GDM1 (cell line): ENCODE measurements around the gene KRTAP12-3.
"Not testable (repeated sequence)": the region's sequence is repeated elsewhere in the genome, so short reads cannot be mapped to it uniquely, and the experiment has no call there.

Experiments
- DNase-seq: peaks from one replicate; lab custom pipeline; 2025; lab: John Stamatoyannopoulos, UW

Gene KRTAP12-3

GRCh38 chr21:44650973-44651675 lies 6.6 kb upstream of the KRTAP12-3 start:
- no peak for DNase-seq

GRCh38 chr21:44653123-44653522 lies 4.6 kb upstream of the KRTAP12-3 start:
- DNase-seq, result no peak

- DNase-seq, result no peak
Measured at GRCh38 chr21:44653656-44654575, 3.8 kb upstream of the KRTAP12-3 start.

GRCh38 chr21:44654576-44655175 lies 3.1 kb upstream of the KRTAP12-3 start, which contains the start of gene KRTAP12-4:
KRTAP12-4 (minus strand) TSS chr21:44654659; CDS start chr21:44654614, 45 bp downstream.
- no peak for DNase-seq

- no peak for DNase-seq
Measured at GRCh38 chr21:44656868-44657267, 864 bp upstream of the KRTAP12-3 start.

- DNase-seq, result no peak
Measured at GRCh38 chr21:44658541-44658910, 794 bp downstream of the KRTAP12-3 start.

- DNase-seq, result no peak
Measured at GRCh38 chr21:44658913-44659595, 1.3 kb downstream of the KRTAP12-3 start.

GRCh38 chr21:44661567-44661966 lies 3.8 kb downstream of the KRTAP12-3 start:
- not testable (repeated sequence) for DNase-seq

- DNase-seq, result no peak
Measured at GRCh38 chr21:44664691-44665090, 7.0 kb downstream of the KRTAP12-3 start.

- no peak for DNase-seq
Measured at GRCh38 chr21:44666401-44667320, 8.9 kb downstream of the KRTAP12-3 start, which contains the start of gene KRTAP12-2. KRTAP12-2 (minus strand) TSS chr21:44666927; CDS start chr21:44666886, 41 bp downstream.

GRCh38 chr21:44667612-44668011 lies 9.9 kb downstream of the KRTAP12-3 start:
- no peak for DNase-seq

GRCh38 chr21:44670642-44671432 lies 13.1 kb downstream of the KRTAP12-3 start:
- DNase-seq, result no peak

- no peak for DNase-seq
Measured at GRCh38 chr21:44671911-44672310, 14.2 kb downstream of the KRTAP12-3 start.

- no peak for DNase-seq
Measured at GRCh38 chr21:44677881-44678280, 20.1 kb downstream of the KRTAP12-3 start.

- DNase-seq, result no peak
Measured at GRCh38 chr21:44681152-44681551, 23.4 kb downstream of the KRTAP12-3 start.

- DNase-seq, result no peak
Measured at GRCh38 chr21:44681861-44682579, 24.3 kb downstream of the KRTAP12-3 start, which contains the start of gene KRTAP12-1. KRTAP12-1 (minus strand) TSS chr21:44682163; CDS start chr21:44682123, 40 bp downstream.

GRCh38 chr21:44682580-44683151 lies 24.9 kb downstream of the KRTAP12-3 start:
- DNase-seq, result no peak

- DNase-seq, result no peak
Measured at GRCh38 chr21:44684077-44684476, 26.3 kb downstream of the KRTAP12-3 start.

- DNase-seq, result no peak
Measured at GRCh38 chr21:44684483-44684882, 26.8 kb downstream of the KRTAP12-3 start.
